Tibial artery (tissue), 4 donors: ENCODE measurements around the gene FGF16.

Source experiments
- DNase-seq, 2 donors: peaks; one replicate each; pipeline ENCODE4 v3.0.0-alpha.2; 2019
- H3K27ac ChIP-seq, 2 donors: fragments of 200-600 bp; sonication (generic) in 1 of 2; 1 replicate in 1 of 2; 2 replicates in 1 of 2; pipeline ENCODE4 v1.5.1; 2018 to 2019; ENCODE audit warnings: mild to moderate bottlenecking in 1 of 2
- H3K27me3 ChIP-seq, 2 donors: fragments of 200-600 bp; sonication (generic) in 1 of 2; one replicate each; pipeline versions ENCODE4 v1.5.1 to v1.6.0; 2016 to 2019
- H3K36me3 ChIP-seq, 3 donors: fragments of 200-600 bp; sonication (generic) in 2 of 3; one replicate each; pipeline ENCODE4 v1.5.1; 2016 to 2019; ENCODE audit warnings: mild to moderate bottlenecking in 2 of 3
- H3K4me1 ChIP-seq, 4 donors: fragments of 200-600 bp; sonication (generic) in 2 of 4; 1 replicate in 3 of 4; 2 replicates in 1 of 4; pipeline ENCODE4 v1.5.1; 2016 to 2019
- H3K4me3 ChIP-seq, 2 donors: fragments of 200-600 bp; sonication (generic) in 1 of 2; 1 replicate in 1 of 2; 2 replicates in 1 of 2; pipeline ENCODE4 v1.5.1; 2018 to 2019; ENCODE audit warnings: mild to moderate bottlenecking in 2 of 2
- H3K9me3 ChIP-seq, 3 donors: fragments of 200-600 bp; sonication (generic) in 1 of 3; one replicate each; pipeline ENCODE4 v1.5.1; 2016 to 2019
- CTCF ChIP-seq, 2 experiments: fragments of 200-600 bp in 1 of 2; fragments of 450-650 bp in 1 of 2; IDR thresholded peaks; one replicate each; pipeline ENCODE4 v1.5.1; 2017 to 2019; ENCODE audit warnings: antibody characterized with exemption in 2 of 2, mild to moderate bottlenecking in 1 of 2, moderate library complexity in 1 of 2
- intact Hi-C: fragments of 100-400 bp; cut with DNase I; formaldehyde crosslinking; loops from one replicate; pipeline ENCODE4 v1.15.0; 2023; ENCODE audit warnings: low total_unique reads

The FGF16 gene

GRCh38 chrX:77446029-77446585, 1.1 kb upstream of the FGF16 start:
- Histone ChIP-seq H3K27ac (peak overlapping the region in 1 of 2 donors; percentile 36), H3K36me3 (no peaks in the 10 kb centered on the region), H3K27me3 (no peaks in the 10 kb centered on the region)

DNA sequence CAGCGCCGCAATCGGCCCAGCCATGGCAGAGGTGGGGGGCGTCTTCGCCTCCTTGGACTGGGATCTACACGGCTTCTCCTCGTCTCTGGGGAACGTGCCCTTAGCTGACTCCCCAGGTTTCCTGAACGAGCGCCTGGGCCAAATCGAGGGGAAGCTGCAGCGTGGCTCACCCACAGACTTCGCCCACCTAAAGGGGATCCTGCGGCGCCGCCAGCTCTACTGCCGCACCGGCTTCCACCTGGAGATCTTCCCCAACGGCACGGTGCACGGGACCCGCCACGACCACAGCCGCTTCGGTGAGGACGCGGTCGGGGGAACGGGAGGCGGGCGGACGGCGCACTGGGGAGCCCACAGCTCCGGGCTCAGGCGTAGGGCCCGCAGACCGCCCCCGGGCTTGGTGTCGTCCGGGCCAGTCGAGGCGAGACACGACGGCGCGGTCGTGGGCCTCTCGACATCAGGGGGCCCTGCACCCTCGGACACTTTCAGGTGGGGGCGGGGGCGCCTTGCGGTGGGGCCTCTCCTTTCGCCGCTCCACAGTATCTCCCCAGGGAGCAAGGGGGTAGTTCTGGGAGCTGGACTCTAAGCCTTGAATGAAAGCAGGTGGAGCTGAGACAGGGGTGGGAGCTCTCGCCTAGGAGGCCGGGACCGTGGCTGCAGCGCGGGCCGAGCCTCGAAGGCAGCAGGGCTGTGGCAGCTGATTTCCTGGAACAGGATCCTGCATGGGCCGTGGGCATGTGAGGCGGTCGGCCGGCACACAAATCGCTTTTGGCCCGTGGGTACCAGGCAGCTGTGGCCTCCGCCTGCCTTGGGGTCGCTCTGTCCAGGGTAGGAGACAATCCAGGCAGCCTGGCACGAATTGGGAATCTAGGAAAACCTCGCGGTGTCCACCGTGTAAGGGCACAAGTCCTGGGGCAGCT, 722 bp downstream of the FGF16 start:
- Histone ChIP-seq H3K4me1 (no peaks in the 10 kb centered on the region), H3K9me3 (no peaks in the 10 kb centered on the region)

More at GRCh38 chrX:77446029-77446585, 1.1 kb upstream of the FGF16 start:
- Histone ChIP-seq H3K9me3 (no peaks in the 10 kb centered on the region), H3K4me3 (peak overlapping the region; percentile 44 to 53), H3K4me1 (no peaks in the 10 kb centered on the region)
- no peak for DNase-seq
- intact Hi-C loops = no loop called here
- TF ChIP-seq CTCF (IDR thresholded peaks at IDR 0.05) = peak in 1 of 2 experiments; percentile 5

DNA sequence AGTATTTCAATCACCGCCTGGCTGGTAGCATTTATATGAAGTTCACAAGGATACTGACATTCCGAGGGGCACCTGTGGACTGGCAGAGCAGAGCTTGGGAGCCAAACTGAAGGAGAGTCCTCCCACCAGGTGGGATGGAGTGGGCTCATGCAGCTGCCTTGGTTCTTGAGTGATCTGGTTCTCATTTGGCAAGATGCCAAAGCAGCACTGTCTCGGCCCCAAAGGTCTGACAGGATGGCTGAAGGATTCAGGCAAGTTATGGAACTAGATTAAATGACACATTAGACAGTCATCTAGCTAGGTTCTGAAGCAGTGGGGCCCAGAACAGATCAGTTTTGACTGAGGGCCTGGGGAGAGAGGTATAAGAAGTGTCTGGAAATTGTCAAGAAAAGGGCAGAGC, 3.2 kb downstream of the FGF16 start:
- Histone ChIP-seq H3K36me3 (no peaks in the 10 kb centered on the region), H3K27me3 (no peaks in the 10 kb centered on the region), H3K9me3 (no peaks in the 10 kb centered on the region), H3K27ac (peak overlapping the region in 1 of 2 donors; percentile 12), H3K4me1 (no peaks in the 10 kb centered on the region), H3K4me3 (no peak overlapping the region)
- intact Hi-C loops = no loop called here
- no peak for DNase-seq
- no peak for TF ChIP-seq CTCF (IDR thresholded peaks at IDR 0.05)

More for the DNA sequence above, 722 bp downstream of the FGF16 start:
- TF ChIP-seq CTCF (IDR thresholded peaks at IDR 0.05) = no peak
- peak overlapping the region in 1 of 2 donors; percentile 39 for H3K27ac ChIP-seq
- no peaks in the 10 kb centered on the region for H3K36me3 ChIP-seq
- intact Hi-C loops = no loop called here
- no peaks in the 10 kb centered on the region for H3K27me3 ChIP-seq
- peak overlapping the region; percentile 44 to 53 for H3K4me3 ChIP-seq
- no peak for DNase-seq

DNA sequence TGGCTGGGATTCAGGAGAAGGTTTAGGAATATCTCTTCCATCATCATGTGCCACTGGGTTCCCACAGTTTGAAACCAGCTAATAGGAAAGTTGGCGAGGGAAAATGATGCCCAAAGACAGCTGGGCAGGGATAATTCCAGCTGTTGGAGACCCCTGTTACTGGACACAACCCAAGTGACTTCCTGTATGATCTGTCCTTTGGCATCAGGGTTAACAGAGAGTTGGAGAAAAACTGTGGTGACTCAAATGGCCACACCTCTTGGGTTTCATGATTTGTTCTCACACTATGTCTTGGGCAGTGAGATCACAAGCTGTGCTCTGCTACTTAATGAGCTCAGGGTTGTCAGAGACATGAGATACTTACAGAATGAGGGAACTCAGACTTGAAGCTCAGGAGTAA, 3.8 kb downstream of the FGF16 start:
- Histone ChIP-seq H3K27me3 (no peaks in the 10 kb centered on the region), H3K27ac (peak overlapping the region in 1 of 2 donors; percentile 12), H3K4me1 (no peaks in the 10 kb centered on the region), H3K36me3 (no peaks in the 10 kb centered on the region), H3K4me3 (no peak overlapping the region), H3K9me3 (no peaks in the 10 kb centered on the region)
- DNase-seq = no peak
- TF ChIP-seq CTCF (IDR thresholded peaks at IDR 0.05) = no peak
- intact Hi-C loops = no loop called here

GRCh38 chrX:77453190-77453589, 6.0 kb downstream of the FGF16 start:
- intact Hi-C loops = no loop called here

More at GRCh38 chrX:77453190-77453589, 6.0 kb downstream of the FGF16 start:
- Histone ChIP-seq H3K27me3 (no peaks in the 10 kb centered on the region), H3K4me1 (no peaks in the 10 kb centered on the region), H3K27ac (no peak overlapping the region), H3K9me3 (no peaks in the 10 kb centered on the region), H3K4me3 (no peak overlapping the region), H3K36me3 (no peaks in the 10 kb centered on the region)
- TF ChIP-seq CTCF (IDR thresholded peaks at IDR 0.05) = no peak
- no peak for DNase-seq
